H1 (cell line): ENCODE data around the gene HDAC2. TPM values are rescaled to one million over a fixed set of nuclear protein-coding genes. Genes with fewer than 3 reads are reported as not detected.

Experiments used
- CTCF ChIA-PET: fragments of 300-600 bp; sonication (Branson Sonifier 250); formaldehyde crosslinking; loops from one replicate; lab custom pipeline; 2021; ENCODE audit not compliant: partially characterized antibody; lab: Charles Lee
- POLR2A ChIA-PET: fragments of 300-600 bp; sonication (Branson Sonifier 250); formaldehyde crosslinking; loops from one replicate; lab custom pipeline; 2021; ENCODE audit warnings: inconsistent platforms; ENCODE audit not compliant: partially characterized antibody; lab: Charles Lee
- DNase-seq, 2 experiments: peaks; one replicate each; pipeline versions ENCODE4 v3.0.0 to v3.0.0-alpha.2; 2010 to 2022; ENCODE audit warnings: low spot score in 2 of 2, low read depth in 1 of 2, mixed read lengths in 1 of 2
- FAIRE-seq: peaks from 2 replicates; lab custom pipeline; 2011; peaks lifted over from hg19 to GRCh38; lab: Jason Lieb, UNC
- H2AFZ ChIP-seq: 2 replicates; pipeline ENCODE4 v1.8.1; 2012; ENCODE audit warnings: low read length, inconsistent platforms
- H2AK5ac ChIP-seq: 2 replicates; pipeline ENCODE4 v1.6.1; 2013; ENCODE audit warnings: low read depth, low read length
- H2BK120ac ChIP-seq: replicated peaks from 2 replicates; pipeline ENCODE3; 2013; ENCODE audit warnings: low read depth, low read length, inconsistent platforms
- H2BK12ac ChIP-seq: 2 replicates; pipeline ENCODE4 v1.6.1; 2013; ENCODE audit warnings: low read depth, low read length
- H2BK15ac ChIP-seq: 2 replicates; pipeline ENCODE4 v1.6.1; 2013; ENCODE audit warnings: low read length
- H2BK20ac ChIP-seq: 2 replicates; pipeline ENCODE4 v1.6.1; 2013; ENCODE audit warnings: low read length
- H2BK5ac ChIP-seq: 2 replicates; pipeline ENCODE4 v1.6.1; 2013; ENCODE audit warnings: low read depth, low read length
- H3K14ac ChIP-seq: 2 replicates; pipeline ENCODE4 v1.6.1; 2013; ENCODE audit warnings: inconsistent platforms; ENCODE audit not compliant: insufficient read length
- H3K18ac ChIP-seq: 2 replicates; pipeline ENCODE4 v1.6.1; 2013; ENCODE audit warnings: low read length; ENCODE audit errors: extremely low read depth
- H3K23ac ChIP-seq: 2 replicates; pipeline ENCODE4 v1.6.1; 2013; ENCODE audit warnings: inconsistent platforms; ENCODE audit not compliant: insufficient read length
- H3K23me2 ChIP-seq: 2 replicates; pipeline ENCODE4 v1.6.1; 2013; ENCODE audit warnings: low read depth, low read length
- H3K27ac ChIP-seq: 2 replicates; pipeline ENCODE4 v1.6.1; 2011; ENCODE audit warnings: low read depth, low read length, inconsistent platforms
- H3K27me3 ChIP-seq, 4 experiments: replicated peaks in 1 of 4; 1 replicate in 1 of 4; 2 replicates in 3 of 4; pipeline versions ENCODE4 v1.6.1 to v1.8.1; 2011 to 2013; ENCODE audit warnings: low read length in 3 of 4, mild to moderate bottlenecking in 3 of 4, inconsistent platforms in 2 of 4, mixed read lengths in 2 of 4, moderate library complexity in 1 of 4; ENCODE audit not compliant: control insufficient read depth in 3 of 4, insufficient read depth in 3 of 4; ENCODE audit errors: extremely low read depth in 1 of 4
- H3K36me3 ChIP-seq, 4 experiments: 2 replicates each; pipeline versions ENCODE4 v1.6.1 to v1.8.1; 2011 to 2013; ENCODE audit warnings: mild to moderate bottlenecking in 4 of 4, low read length in 3 of 4, moderate library complexity in 2 of 4, control low read depth in 1 of 4, inconsistent platforms in 1 of 4; ENCODE audit not compliant: insufficient read depth in 4 of 4, control insufficient read depth in 2 of 4
- H3K4ac ChIP-seq: replicated peaks from 2 replicates; pipeline ENCODE3; 2013; ENCODE audit warnings: low read length, low read depth, mixed read lengths, inconsistent platforms; ENCODE audit not compliant: insufficient read length
- H3K4me1 ChIP-seq, 4 experiments: replicated peaks in 1 of 4; 1 replicate in 1 of 4; 2 replicates in 3 of 4; pipeline versions ENCODE4 v1.6.1 to v1.8.1; 2011 to 2013; ENCODE audit warnings: low read length in 3 of 4, inconsistent platforms in 2 of 4, mixed read lengths in 1 of 4; ENCODE audit not compliant: insufficient read depth in 4 of 4, control insufficient read depth in 3 of 4
- H3K4me2 ChIP-seq, 2 experiments: 2 replicates each; pipeline versions ENCODE4 v1.6.1 to v1.8.1; 2011 to 2013; ENCODE audit warnings: low read depth in 2 of 2, low read length in 2 of 2, control low read depth in 1 of 2, inconsistent platforms in 1 of 2, mild to moderate bottlenecking in 1 of 2; ENCODE audit not compliant: insufficient read depth in 1 of 2
- H3K4me3 ChIP-seq, 4 experiments: fragments of 200-600, 300-600 bp in 1 of 4; sonication (generic), shearing (Covaris generic), sonication (Bioruptor Twin) in 1 of 4; 2 replicates each; pipeline versions ENCODE4 v1.5.1 to v1.8.1; 2011 to 2016; ENCODE audit warnings: low read length in 4 of 4, low read depth in 3 of 4, control low read depth in 2 of 4, inconsistent platforms in 2 of 4, mild to moderate bottlenecking in 2 of 4, mixed read lengths in 1 of 4, moderate library complexity in 1 of 4; ENCODE audit not compliant: insufficient read depth in 2 of 4; ENCODE audit errors: extremely low read depth in 1 of 4
- H3K56ac ChIP-seq: replicated peaks from 2 replicates; pipeline ENCODE3; 2013; ENCODE audit warnings: low read depth, mild to moderate bottlenecking, mixed read lengths, low read length, inconsistent platforms; ENCODE audit not compliant: insufficient read length
- H3K79me1 ChIP-seq: 2 replicates; pipeline ENCODE4 v1.6.1; 2013; ENCODE audit warnings: low read depth, low read length, control low read depth
- H3K79me2 ChIP-seq, 2 experiments: 2 replicates each; pipeline versions ENCODE4 v1.6.1 to v1.8.1; 2012 to 2013; ENCODE audit warnings: low read length in 2 of 2, mild to moderate bottlenecking in 2 of 2, inconsistent platforms in 1 of 2; ENCODE audit not compliant: insufficient read depth in 2 of 2, control insufficient read depth in 1 of 2
- H3K9ac ChIP-seq, 4 experiments: replicated peaks in 1 of 4; 1 replicate in 1 of 4; 2 replicates in 3 of 4; pipeline versions ENCODE4 v1.6.1 to v1.8.1; 2011 to 2013; ENCODE audit warnings: low read depth in 3 of 4, low read length in 3 of 4, control low read depth in 2 of 4, mild to moderate bottlenecking in 2 of 4, moderate library complexity in 2 of 4, inconsistent platforms in 1 of 4; ENCODE audit errors: extremely low read depth in 1 of 4
- H3K9me3 ChIP-seq, 2 experiments: 2 replicates each; pipeline versions ENCODE4 v1.6.1 to v1.8.1; 2012 to 2013; ENCODE audit warnings: mild to moderate bottlenecking in 2 of 2, moderate library complexity in 2 of 2, control low read depth in 1 of 2, inconsistent platforms in 1 of 2, low read depth in 1 of 2, low read length in 1 of 2, mixed read lengths in 1 of 2; ENCODE audit not compliant: insufficient read depth in 2 of 2
- H4K20me1 ChIP-seq, 2 experiments: replicated peaks in 1 of 2; 2 replicates each; pipeline versions ENCODE3 to v1.8.1; 2011 to 2013; ENCODE audit warnings: inconsistent platforms in 2 of 2, low read length in 2 of 2, mild to moderate bottlenecking in 1 of 2; ENCODE audit not compliant: insufficient read depth in 2 of 2, control insufficient read depth in 1 of 2
- H4K5ac ChIP-seq: 2 replicates; pipeline ENCODE4 v1.6.1; 2013; ENCODE audit warnings: low read length, low read depth, mixed read lengths, inconsistent platforms; ENCODE audit not compliant: insufficient read length
- H4K8ac ChIP-seq: 2 replicates; pipeline ENCODE4 v1.8.0; 2013; ENCODE audit warnings: mild to moderate bottlenecking, moderate library complexity, low read length, inconsistent platforms; ENCODE audit not compliant: insufficient read depth; ENCODE audit errors: extremely low read depth
- H4K91ac ChIP-seq: replicated peaks from 2 replicates; pipeline ENCODE3; 2013; ENCODE audit warnings: low read length, mixed read lengths, inconsistent platforms; ENCODE audit not compliant: insufficient read length
- EP300 ChIP-seq, 2 experiments: IDR thresholded peaks; 1 replicate in 1 of 2; 2 replicates in 1 of 2; pipeline ENCODE4 v1.6.1; 2011 to 2012; ENCODE audit warnings: low read depth in 2 of 2, low read length in 2 of 2, mild to moderate bottlenecking in 2 of 2, borderline replicate concordance in 1 of 2, inconsistent platforms in 1 of 2, moderate library complexity in 1 of 2
- EZH2 ChIP-seq: fragments of 200-600 bp; sonication (generic); IDR thresholded peaks from 2 replicates; pipeline ENCODE4 v1.7.1; 2012; ENCODE audit warnings: low read depth, mild to moderate bottlenecking, moderate library complexity, low read length, inconsistent platforms; ENCODE audit not compliant: severe bottlenecking
- JUND ChIP-seq: IDR thresholded peaks from 2 replicates; pipeline ENCODE4 v1.6.1; 2011; ENCODE audit warnings: mild to moderate bottlenecking, improper control_type of control experiment, low read length
- WGBS, 2 experiments: shearing (Covaris generic) in 1 of 2; methylation state at CpG; one replicate each; pipeline versions ENCODE4 v1.1.6 to v1.1.7; 2013 to 2015; ENCODE audit warnings: low lambda C conversion rate in 2 of 2, mixed read lengths in 2 of 2, inconsistent platforms in 1 of 2, low coverage in 1 of 2, missing lambda C conversion rate in 1 of 2; ENCODE audit not compliant: insufficient replicate concordance in 2 of 2, insufficient coverage in 1 of 2, insufficient read length in 1 of 2; ENCODE audit errors: extremely low coverage in 1 of 2, missing lambda C conversion rate in 1 of 2; 5-methylcytosine and 5-hydroxymethylcytosine counted together
- polyA plus RNA-seq, 7 experiments: library from polyadenylated mRNA; depleted of rRNA in 3 of 7; stranded (reverse) in 5 of 7; unstranded in 2 of 7; fragments of >200 nt in 5 of 7; fragments of 200-250 nt in 2 of 7; gene quantifications; 1 replicate in 5 of 7; 2 replicates in 1 of 7; 4 replicates in 1 of 7; pipeline versions ENCODE4 v1.2.1 to v1.2.3, GENCODE V29; 2011 to 2013; ENCODE audit warnings: missing spikeins in 2 of 7, mixed read lengths in 2 of 7
- total RNA-seq: library from RNA; stranded (reverse); fragmentation: NEBNext Ultra II Directional; extraction: Animal tissue kit (Norgen Biotek cat#: 25700); gene quantifications from 2 replicates; pipeline ENCODE4 v1.2.1, GENCODE V29; 2021

HDAC2 gene
- total and polyA plus RNA-seq, 2 of the 8 experiments (the other 6 are each of a cell fraction or from before 2014, with no cell fraction given) = 323 to 374 TPM

- TF ChIP-seq EZH2 (no peak), EP300 (IDR thresholded peaks at IDR 0.05; ENCODE audit: borderline replicate concordance in 1 of 2, low read depth in 2 of 2, low read length in 2 of 2) (no peak), JUND (no peak)
- Histone ChIP-seq H3K4me1 (no peaks in the 10 kb centered on the region), H3K56ac (no peak overlapping the region), H2AFZ (0 out of 2 replicates have a peak overlapping the region, but pooled peaks have one; percentile 1), H3K27me3 (no peaks in the 10 kb centered on the region), H3K4me3 (no peak overlapping the region), H2BK120ac (no peak overlapping the region), H2BK20ac (no peak overlapping the region), H3K4me2 (no peak overlapping the region), H3K4ac (no peak overlapping the region), H4K8ac (no peak overlapping the region), H3K9me3 (no peaks in the 10 kb centered on the region), H3K23ac (no peak overlapping the region), H3K23me2 (no peaks in the 10 kb centered on the region), H2BK15ac (no peak overlapping the region), H3K79me1 (no peaks in the 10 kb centered on the region), H3K27ac (no peak overlapping the region), H3K18ac (no peak overlapping the region), H2BK5ac (no peak overlapping the region), H2BK12ac (no peak overlapping the region), H4K20me1 (no peaks in the 10 kb centered on the region), H3K9ac (no peak overlapping the region), H3K79me2 (no peaks in the 10 kb centered on the region), H4K5ac (no peak overlapping the region), H2AK5ac (no peak overlapping the region), H3K14ac (no peak overlapping the region), H4K91ac (no peak overlapping the region), H3K36me3 (no peaks in the 10 kb centered on the region)
- 89% methylated on average over 9 of the region's 9 CpGs; no CpG with 5 or more reads in 1 of the 2 experiments for WGBS, 2 experiments
- POLR2A ChIA-PET = no interaction called here
- FAIRE-seq = no peak
- no peak for DNase-seq
- CTCF ChIA-PET = interaction anchor here (0.7 to 1.4 kb wide), 2 partner anchors 29 to 1717 kb away, joined by 3 read pairs; no protein-coding TSS in a partner anchor
Observed at GRCh38 chr6:113903666-113904330, 67.2 kb downstream of the HDAC2 start.
